Body of pancreas (tissue), 4 donors: ENCODE data around the gene IFT81.

Experiments
- POLR2A ChIP-seq, 3 donors: fragments of 450-650 bp; IDR thresholded peaks; one replicate each; pipeline ENCODE4 v1.6.1; 2016; ENCODE audit warnings: antibody characterized with exemption in 3 of 3, mild to moderate bottlenecking in 2 of 3
- TF ChIP-seq, protein P1 (sequence below), 7 experiments: fragments of 450-650 bp in 4 of 7; fragments of 200-600 bp in 3 of 7; sonication (generic) in 3 of 7; IDR thresholded peaks; one replicate each; pipeline ENCODE4 v1.5.1; 2016 to 2019; ENCODE audit warnings: antibody characterized with exemption in 7 of 7

DNA sequence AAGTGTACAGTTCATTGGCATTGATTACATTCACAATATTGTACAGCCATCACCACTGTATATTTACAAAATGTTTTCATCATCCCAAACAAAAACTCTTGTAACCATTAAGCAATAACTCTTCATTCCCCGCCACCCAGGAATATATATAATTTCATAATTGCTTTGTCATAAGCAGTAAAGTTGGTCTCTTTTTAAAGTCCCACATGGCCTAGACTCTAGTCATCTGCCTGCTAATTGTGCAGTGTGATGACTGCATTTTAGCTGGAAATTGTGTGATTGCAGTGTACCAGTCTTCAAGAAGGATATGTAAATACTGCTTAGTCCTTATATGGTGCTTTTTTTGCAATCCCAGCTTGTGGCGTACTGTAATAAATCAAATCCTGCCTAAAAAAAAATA lies 81.8 kb downstream of the IFT81 start:
- TF ChIP-seq, protein P1, sequence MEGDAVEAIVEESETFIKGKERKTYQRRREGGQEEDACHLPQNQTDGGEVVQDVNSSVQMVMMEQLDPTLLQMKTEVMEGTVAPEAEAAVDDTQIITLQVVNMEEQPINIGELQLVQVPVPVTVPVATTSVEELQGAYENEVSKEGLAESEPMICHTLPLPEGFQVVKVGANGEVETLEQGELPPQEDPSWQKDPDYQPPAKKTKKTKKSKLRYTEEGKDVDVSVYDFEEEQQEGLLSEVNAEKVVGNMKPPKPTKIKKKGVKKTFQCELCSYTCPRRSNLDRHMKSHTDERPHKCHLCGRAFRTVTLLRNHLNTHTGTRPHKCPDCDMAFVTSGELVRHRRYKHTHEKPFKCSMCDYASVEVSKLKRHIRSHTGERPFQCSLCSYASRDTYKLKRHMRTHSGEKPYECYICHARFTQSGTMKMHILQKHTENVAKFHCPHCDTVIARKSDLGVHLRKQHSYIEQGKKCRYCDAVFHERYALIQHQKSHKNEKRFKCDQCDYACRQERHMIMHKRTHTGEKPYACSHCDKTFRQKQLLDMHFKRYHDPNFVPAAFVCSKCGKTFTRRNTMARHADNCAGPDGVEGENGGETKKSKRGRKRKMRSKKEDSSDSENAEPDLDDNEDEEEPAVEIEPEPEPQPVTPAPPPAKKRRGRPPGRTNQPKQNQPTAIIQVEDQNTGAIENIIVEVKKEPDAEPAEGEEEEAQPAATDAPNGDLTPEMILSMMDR (IDR thresholded peaks at IDR 0.05): no peak
- TF ChIP-seq POLR2A (IDR thresholded peaks at IDR 0.05): no peak
